ENCODE data around the gene EXOC6B. TPM values are rescaled to one million over a fixed set of nuclear protein-coding genes. Genes with fewer than 3 reads are reported as not detected.

EXOC6B gene
- total RNA-seq, 1 experiment from 2014 or later: 40.1 TPM

GRCh38 chr2:72576459-72576858, 249.4 kb downstream of the EXOC6B start:
- Histone ChIP-seq H3K27ac (ENCODE audit: insufficient read length, low read depth, low read length) (no peak overlapping the region), H3K27me3 (ENCODE audit: insufficient read depth, low read length) (no peaks in the 10 kb centered on the region), H4K5ac (ENCODE audit: insufficient read length, low read depth, low read length) (no peak overlapping the region), H4K8ac (replicated peaks; ENCODE audit: insufficient read length, low read depth, low read length) (no peak overlapping the region), H3K23ac (ENCODE audit: insufficient read length, low read depth, low read length) (peak overlapping the region; percentile 40), H4K20me1 (ENCODE audit: control insufficient read depth, insufficient read depth, insufficient read length) (no peaks in the 10 kb centered on the region), H4K91ac (ENCODE audit: insufficient read length, low read depth, low read length) (no peak overlapping the region), H3K79me2 (ENCODE audit: insufficient read depth, low read length) (no peaks in the 10 kb centered on the region), H2BK20ac (ENCODE audit: low read depth, low read length, poor library complexity, severe bottlenecking) (no peak overlapping the region), H3K4ac (ENCODE audit: low read depth, low read length) (no peak overlapping the region), H2BK5ac (ENCODE audit: insufficient read length, low read length) (no peak overlapping the region), H3K9me3 (ENCODE audit: control insufficient read depth, low read depth, low read length) (no peaks in the 10 kb centered on the region), H3K14ac (ENCODE audit: insufficient read depth, low read length) (no peak overlapping the region), H2BK12ac (ENCODE audit: insufficient read length, low read depth, low read length) (no peak overlapping the region), H3K23me2 (ENCODE audit: insufficient read length, low read depth, low read length, poor library complexity, severe bottlenecking) (no peaks in the 10 kb centered on the region), H2AFZ (ENCODE audit: low read length) (no peak overlapping the region), H2AK5ac (ENCODE audit: insufficient read length, low read length) (no peak overlapping the region), H2BK15ac (ENCODE audit: low read depth, low read length) (no peak overlapping the region), H3K4me1 (ENCODE audit: insufficient read depth, low read length) (no peaks in the 10 kb centered on the region; the same call in 1 of the 2 replicates), H3T11ph (ENCODE audit: low read length) (no peak overlapping the region), H3K9ac (ENCODE audit: extremely low read depth, insufficient read length, low read length) (no peak overlapping the region), H3K18ac (ENCODE audit: insufficient read length, low read depth, low read length) (no peak overlapping the region), H3K4me2 (ENCODE audit: insufficient read depth, insufficient read length, low read length) (no peak overlapping the region), H2BK120ac (ENCODE audit: low read depth, low read length, poor library complexity, severe bottlenecking) (no peak overlapping the region), H3K56ac (ENCODE audit: insufficient read length, low read depth, low read length) (no peak overlapping the region), H3K79me1 (ENCODE audit: insufficient read depth, low read depth, low read length, poor library complexity, severe bottlenecking) (no peaks in the 10 kb centered on the region)
- Mint-ChIP-seq H3K36me3 (ENCODE audit: insufficient read depth in 1 of 3, low read depth in 3 of 3) (no peaks in the 10 kb centered on the region), H3K4me1 (peaks cover 4 to 10% of the 10 kb centered on the region in 2 experiments), H3K27ac (no peak overlapping the region), H3K4me3 (no peak overlapping the region), H3K27me3 (ENCODE audit: low read depth) (no peaks in the 10 kb centered on the region), H3K9me3 (no peaks in the 10 kb centered on the region)
- no CpG with 5 or more reads among the region's 2 CpGs for WGBS (ENCODE audit: extremely low coverage, insufficient read length, low lambda C conversion rate)
- no peak for DNase-seq
- no peak for TF ChIP-seq CTCF (conservative IDR thresholded peaks at IDR 0.05)
